Subcutaneous adipose tissue (tissue), 4 donors: ENCODE results near the gene ZNF586. TPM values are rescaled to one million over a fixed set of nuclear protein-coding genes. Genes with fewer than 3 reads are reported as not detected.

Experiments used
- total RNA-seq, 4 donors: library from RNA; depleted of rRNA; stranded (reverse); fragments of >200 nt; gene quantifications; one replicate each; pipeline ENCODE4 v1.1.0, GENCODE V29; 2016
- TF ChIP-seq, protein P1 (sequence below): fragments of 450-650 bp; IDR thresholded peaks from one replicate; pipeline ENCODE4 v1.5.1; 2016; ENCODE audit warnings: low read depth, mild to moderate bottlenecking, control low read depth, antibody characterized with exemption, moderate library complexity

ZNF586 gene
- total RNA-seq, 4 donors from 2014 or later = 17.8 to 22.5 (median 20.9) TPM

DNA sequence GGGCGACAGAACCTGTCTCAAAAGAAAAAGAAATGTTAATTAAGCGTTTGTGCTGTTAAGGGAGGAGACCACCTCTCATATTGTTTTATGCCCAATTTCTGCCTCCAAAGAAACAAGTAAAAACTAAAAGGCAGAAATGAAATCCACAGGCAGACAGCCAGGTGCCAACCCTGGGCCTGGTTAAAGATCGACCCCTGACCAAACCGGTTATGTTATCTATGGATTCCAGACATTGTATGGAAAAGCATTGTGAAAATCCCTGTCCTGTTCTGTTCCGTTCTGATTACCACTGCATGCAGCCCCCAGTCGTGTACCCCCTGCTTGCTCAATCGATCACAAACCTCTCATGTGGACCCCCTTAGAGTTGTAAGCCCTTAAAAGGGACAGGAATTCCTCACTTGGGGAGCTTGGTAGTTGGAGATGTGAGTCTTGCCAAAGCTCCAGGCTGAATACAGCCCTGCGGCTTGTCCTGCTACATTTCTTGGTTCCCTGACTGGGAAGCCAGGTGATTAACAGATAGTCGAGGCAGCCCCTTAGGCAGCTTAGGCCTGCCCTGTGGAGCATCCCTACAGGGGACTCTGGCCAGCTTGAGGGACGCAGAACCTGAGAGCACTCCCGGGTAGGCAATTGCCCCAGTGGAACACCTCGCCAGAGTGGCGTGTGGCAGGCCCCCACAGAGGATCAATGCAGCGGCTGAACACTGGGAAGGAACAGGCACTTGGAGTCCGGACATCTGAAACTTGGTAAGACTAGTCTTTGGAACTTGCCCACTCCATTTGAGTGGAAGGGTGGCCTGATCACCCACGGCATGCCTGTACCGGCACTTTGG, 46.0 kb downstream of the ZNF586 start:
- TF ChIP-seq, protein P1, sequence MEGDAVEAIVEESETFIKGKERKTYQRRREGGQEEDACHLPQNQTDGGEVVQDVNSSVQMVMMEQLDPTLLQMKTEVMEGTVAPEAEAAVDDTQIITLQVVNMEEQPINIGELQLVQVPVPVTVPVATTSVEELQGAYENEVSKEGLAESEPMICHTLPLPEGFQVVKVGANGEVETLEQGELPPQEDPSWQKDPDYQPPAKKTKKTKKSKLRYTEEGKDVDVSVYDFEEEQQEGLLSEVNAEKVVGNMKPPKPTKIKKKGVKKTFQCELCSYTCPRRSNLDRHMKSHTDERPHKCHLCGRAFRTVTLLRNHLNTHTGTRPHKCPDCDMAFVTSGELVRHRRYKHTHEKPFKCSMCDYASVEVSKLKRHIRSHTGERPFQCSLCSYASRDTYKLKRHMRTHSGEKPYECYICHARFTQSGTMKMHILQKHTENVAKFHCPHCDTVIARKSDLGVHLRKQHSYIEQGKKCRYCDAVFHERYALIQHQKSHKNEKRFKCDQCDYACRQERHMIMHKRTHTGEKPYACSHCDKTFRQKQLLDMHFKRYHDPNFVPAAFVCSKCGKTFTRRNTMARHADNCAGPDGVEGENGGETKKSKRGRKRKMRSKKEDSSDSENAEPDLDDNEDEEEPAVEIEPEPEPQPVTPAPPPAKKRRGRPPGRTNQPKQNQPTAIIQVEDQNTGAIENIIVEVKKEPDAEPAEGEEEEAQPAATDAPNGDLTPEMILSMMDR = no peak

GRCh38 chr19:57816652-57817051, 47.2 kb downstream of the ZNF586 start:
- TF ChIP-seq, protein P1 = no peak

GRCh38 chr19:57817976-57818375, 48.5 kb downstream of the ZNF586 start:
- TF ChIP-seq, protein P1 = no peak

GRCh38 chr19:57818378-57818777, 48.9 kb downstream of the ZNF586 start:
- TF ChIP-seq, protein P1 = no peak

- TF ChIP-seq, protein P1 = no peak
Observed at GRCh38 chr19:57819475-57820148, 50.1 kb downstream of the ZNF586 start.

DNA sequence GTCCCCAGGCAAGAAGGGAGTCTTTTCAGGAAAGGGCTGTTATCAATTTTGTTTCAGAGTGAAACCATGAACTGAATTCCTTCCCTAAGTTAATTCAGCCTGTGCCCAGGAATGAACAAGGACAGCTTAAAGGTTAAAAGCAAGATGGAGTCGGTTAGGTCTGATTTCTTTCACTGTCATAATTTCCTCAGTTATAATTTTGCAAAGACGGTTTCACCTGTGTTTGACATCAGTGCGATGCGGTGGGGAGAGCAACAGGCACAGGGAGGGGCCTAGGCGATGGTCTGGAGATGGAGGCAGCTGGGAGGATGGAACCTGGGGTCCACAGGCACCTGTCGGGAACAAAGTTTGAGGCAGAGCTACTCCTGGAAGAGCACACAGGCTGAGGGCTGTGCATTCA, 51.1 kb downstream of the ZNF586 start:
- TF ChIP-seq, protein P1 = no peak

DNA sequence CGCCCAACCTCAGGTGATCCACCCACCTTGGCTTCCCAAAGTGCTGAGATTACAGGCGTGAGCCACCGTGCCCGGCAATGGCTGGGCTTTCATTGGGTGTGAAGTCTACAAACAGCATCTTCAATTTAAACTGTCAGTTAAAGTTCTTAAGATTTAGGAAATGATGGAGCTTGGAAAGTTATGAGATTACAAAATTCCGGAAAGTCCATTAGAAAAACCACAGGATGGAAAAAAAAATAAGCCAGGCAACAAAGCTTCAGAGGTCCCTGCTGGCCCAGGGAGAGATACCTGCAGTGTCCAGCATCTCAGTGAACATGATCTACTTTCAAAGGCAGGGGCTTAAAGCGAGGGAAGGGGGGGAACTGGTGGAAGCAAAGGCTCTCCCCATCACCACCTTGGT, 56.0 kb downstream of the ZNF586 start:
- TF ChIP-seq, protein P1 = no peak
